Stimulated activated CD4-positive, alpha-beta T cell treated with anti-CD3 and anti-CD28 coated beads, Interleukin-15, amount 100 ng/mL, for 48 hours (primary cell): ENCODE results near the gene MYO15B.
"Not testable (repeated sequence)": the region's sequence is repeated elsewhere in the genome, so short reads cannot be mapped to it uniquely, and the experiment has no call there.

Experiments used
- DNase-seq, 2 donors: peaks; one replicate each; pipeline ENCODE4 v3.0.0-alpha.2; 2020; ENCODE audit warnings: low read depth in 2 of 2

The MYO15B gene

DNA sequence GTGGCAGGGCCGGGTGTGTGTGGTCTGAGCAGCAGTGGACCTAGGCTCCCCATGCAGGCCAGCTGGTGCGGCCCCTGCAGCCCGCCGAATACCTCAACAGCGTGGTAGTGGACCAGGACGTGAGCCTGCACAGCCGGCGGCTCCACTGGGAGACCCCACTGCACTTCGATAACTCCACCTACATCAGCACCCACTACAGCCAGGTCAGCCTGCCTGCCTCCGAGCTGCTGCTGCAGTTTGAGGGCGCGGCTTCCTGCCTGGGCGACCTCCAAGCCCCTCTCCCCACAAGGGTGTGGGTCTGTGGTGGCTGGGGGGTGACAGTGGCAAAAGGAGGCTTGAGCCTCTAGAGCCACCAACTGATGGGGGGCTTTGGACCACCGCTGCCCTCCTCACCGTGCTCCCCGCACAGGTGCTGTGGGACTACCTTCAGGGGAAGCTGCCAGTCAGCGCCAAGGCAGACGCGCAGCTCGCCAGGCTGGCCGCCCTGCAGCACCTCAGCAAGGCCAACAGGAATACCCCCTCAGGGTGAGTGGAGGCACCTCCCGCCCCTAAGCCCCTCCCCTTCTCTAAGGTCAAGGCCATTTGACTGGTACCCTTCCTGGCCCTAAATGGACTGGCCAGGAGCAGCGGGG is 37.2 kb downstream of the MYO15B start:
- no peak for DNase-seq

DNA sequence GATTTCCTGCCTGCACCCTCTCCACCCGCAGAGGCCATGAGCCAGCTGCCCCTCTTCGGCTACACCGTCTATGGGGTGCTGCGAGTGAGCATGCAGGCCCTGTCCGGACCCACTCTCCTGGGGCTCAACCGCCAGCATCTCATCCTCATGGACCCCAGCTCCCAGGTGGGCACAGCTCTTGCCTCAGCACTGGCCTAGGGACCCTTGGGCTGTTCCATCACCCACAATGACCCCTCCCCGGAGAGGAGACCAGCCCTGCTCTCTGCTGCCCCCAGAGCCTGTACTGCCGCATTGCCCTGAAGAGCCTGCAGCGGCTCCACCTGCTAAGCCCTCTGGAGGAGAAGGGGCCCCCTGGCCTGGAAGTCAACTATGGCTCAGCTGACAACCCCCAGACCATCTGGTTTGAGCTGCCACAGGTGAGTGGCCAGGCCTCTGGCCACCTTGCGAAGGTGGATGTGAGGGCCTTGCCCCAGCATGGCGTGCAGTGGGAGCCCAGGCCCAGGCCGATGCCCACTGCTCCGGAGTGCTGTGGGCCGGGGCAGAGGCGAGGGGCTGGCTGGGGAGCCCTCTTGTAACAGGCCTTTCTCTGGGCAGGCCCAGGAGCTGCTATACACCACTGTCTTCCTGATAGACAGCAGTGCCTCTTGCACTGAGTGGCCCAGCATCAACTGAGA is 38.4 kb downstream of the MYO15B start:
- no peak for DNase-seq

- no peak for DNase-seq
Measured at GRCh38 chr17:75626496-75627038, 39.0 kb downstream of the MYO15B start.

GRCh38 chr17:75627094-75627493 is 39.5 kb downstream of the MYO15B start:
- DNase-seq, result no peak

- DNase-seq, result no peak
Measured at GRCh38 chr17:75628425-75628824, 40.8 kb downstream of the MYO15B start.

GRCh38 chr17:75629157-75629556 is 41.6 kb downstream of the MYO15B start:
- DNase-seq, result no peak

GRCh38 chr17:75630071-75630917 is 42.7 kb downstream of the MYO15B start:
- no peak for DNase-seq

GRCh38 chr17:75631353-75631752 is 43.8 kb downstream of the MYO15B start:
- DNase-seq, result no peak

- DNase-seq, result no peak
Measured at GRCh38 chr17:75632428-75632827, 44.8 kb downstream of the MYO15B start.

DNA sequence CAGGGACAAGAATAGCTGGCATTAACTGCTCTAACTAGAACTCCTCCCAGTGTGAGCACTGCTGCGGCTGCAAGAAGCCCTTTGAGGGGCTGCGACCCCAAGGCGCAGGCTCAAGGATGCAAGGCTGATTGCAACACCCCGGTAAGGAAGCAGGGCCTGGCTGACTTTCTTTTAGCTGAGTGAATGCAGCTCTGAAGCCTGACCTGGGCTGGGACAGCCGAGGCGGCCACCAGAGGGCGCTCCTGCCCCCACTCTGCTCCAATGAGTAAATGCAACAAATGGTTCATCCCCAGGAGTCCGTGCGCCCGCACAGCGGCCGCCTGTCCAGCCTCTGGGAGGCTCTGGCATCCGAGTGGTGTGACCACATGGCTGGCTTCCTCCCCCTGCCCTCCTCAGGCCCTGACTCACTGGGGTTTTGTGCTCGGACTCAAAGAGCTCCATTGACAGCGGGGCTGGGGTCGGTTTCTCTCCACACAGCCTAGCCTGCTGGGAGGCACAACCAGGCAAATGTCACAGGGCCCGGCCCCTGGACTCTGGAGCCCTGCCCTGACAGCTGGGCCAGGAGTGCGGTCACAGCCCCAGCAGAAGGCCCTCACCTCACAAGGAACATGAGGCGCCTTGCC is 45.4 kb downstream of the MYO15B start, which contains the start of gene SMIM5:
Gene SMIM5 (plus strand): TSS at position 572 of the 623 bp plus-strand sequence. CDS start 6,768 bp downstream, outside the sequence.
- DNase-seq, result peak; percentile 62 to 78

GRCh38 chr17:75633486-75634375 is 46.1 kb downstream of the MYO15B start:
- peak; percentile 21 to 27 for DNase-seq

DNA sequence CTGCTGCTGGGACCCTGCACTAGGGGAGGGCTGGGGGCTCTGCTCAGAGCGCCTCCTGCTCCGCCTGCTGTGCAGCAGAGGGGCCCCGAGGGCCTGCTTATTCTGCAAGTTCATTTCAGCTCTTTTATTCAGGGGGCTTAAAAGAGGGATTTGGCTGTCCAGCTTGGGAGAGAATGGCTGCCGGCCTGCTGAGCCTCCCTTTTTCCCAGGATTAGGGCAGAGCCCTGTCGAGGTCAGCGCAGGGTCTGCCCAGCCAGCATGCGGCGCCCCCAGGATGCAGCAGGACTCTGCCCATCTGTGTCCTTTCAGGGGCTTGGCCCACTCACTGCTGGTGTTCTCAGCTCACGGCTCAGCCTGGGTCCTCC is 46.8 kb downstream of the MYO15B start:
- no peak for DNase-seq

GRCh38 chr17:75634754-75635609 is 47.4 kb downstream of the MYO15B start:
- no peak for DNase-seq

- no peak for DNase-seq
Measured at GRCh38 chr17:75635610-75636202, 48.1 kb downstream of the MYO15B start.

DNA sequence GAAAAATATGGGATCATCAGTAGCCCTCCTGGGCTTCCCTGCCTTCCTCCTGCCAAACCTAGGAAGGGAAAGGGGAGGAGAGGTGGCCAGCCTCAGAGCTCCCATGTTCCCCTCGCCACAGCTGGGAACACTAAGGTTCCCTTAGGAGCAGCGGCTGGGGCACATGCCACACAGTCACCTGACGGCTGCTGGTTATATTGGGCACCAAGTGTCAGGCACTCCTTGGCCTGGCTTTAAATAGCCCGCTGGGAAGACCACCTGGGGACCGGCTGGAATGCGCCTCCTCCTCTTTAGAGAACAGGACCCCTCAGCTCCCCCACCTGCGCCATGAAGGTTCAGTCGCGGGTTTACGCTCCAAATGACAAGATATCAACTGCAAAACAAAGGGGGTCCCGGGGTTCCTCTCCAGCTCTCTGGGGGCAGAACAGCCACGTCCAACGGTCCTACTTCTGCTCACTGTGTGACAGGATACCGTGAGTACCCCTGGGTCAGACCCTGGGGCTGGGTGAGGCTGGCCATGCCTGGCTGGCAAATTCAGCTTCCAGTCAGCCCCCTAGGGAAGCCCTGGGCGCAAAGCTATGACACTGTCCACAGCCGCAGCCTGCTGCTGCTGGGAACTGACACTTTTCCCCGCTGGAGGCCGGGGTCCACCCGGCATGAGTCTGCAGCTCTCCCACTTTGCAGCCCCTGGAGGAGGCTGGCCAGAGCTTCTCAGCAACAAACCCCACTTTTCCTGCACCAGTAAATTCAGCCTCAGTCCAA is 49.0 kb downstream of the MYO15B start:
- DNase-seq, result no peak

GRCh38 chr17:75637143-75637538 is 49.5 kb downstream of the MYO15B start:
- DNase-seq, result no peak

DNA sequence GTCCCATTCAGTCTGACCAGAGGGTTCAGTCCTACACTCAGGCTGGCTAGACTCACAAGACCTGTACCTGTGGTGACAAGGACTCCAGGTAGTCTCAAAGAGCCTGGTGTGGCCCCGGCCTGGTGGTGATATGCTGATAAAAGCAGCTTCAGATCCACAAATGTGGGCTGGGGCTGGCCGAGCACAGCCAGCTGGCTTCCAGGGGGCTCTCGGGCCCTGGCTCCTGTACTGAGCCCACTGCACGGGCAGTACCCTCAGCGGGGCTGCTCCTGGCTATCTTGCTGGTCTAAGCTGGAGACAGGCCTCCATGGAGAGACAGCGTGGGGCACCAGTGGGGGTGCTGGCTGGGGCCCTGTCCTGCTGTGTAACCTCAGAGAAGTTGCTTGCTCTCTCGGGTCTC is 50.0 kb downstream of the MYO15B start:
- DNase-seq, result no peak

- not testable (repeated sequence) for DNase-seq
Measured at GRCh38 chr17:75638039-75638438, 50.4 kb downstream of the MYO15B start.

DNA sequence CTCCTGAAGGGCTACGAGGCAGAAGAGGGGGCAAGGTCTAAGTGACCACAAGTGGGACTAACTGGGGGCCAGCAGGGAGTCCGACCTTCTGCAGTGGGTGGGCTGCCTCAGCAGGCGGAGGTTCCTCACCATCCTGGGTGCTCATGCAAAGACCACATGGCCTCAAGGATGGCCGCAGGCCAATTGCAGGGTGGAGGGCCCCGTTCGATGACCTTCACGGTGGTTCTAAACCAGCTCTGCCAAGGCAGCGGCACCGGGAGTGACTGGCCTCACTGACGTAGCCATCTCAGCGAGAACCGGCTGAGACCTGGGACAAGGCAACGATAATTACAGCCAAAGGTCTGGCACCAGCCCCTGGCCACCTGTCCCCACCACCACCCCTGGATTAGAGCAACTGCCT is 51.3 kb downstream of the MYO15B start:
- DNase-seq, result no peak
